GM10266 (cell line): ENCODE measurements around the gene LGR6.

Source experiments
- DNase-seq: peaks from one replicate; pipeline ENCODE4 v3.0.0; 2012; ENCODE audit errors: extremely low spot score
- TF ChIP-seq, protein P1 (sequence below): IDR thresholded peaks from 2 replicates; pipeline ENCODE4 v1.5.1; 2012; ENCODE audit warnings: mild to moderate bottlenecking, low read depth; ENCODE audit not compliant: control insufficient read depth, insufficient read depth; ENCODE audit errors: missing control alignments

The LGR6 gene

GRCh38 chr1:202241376-202242079 is 47.9 kb downstream of the LGR6 start:
- TF ChIP-seq, protein P1, sequence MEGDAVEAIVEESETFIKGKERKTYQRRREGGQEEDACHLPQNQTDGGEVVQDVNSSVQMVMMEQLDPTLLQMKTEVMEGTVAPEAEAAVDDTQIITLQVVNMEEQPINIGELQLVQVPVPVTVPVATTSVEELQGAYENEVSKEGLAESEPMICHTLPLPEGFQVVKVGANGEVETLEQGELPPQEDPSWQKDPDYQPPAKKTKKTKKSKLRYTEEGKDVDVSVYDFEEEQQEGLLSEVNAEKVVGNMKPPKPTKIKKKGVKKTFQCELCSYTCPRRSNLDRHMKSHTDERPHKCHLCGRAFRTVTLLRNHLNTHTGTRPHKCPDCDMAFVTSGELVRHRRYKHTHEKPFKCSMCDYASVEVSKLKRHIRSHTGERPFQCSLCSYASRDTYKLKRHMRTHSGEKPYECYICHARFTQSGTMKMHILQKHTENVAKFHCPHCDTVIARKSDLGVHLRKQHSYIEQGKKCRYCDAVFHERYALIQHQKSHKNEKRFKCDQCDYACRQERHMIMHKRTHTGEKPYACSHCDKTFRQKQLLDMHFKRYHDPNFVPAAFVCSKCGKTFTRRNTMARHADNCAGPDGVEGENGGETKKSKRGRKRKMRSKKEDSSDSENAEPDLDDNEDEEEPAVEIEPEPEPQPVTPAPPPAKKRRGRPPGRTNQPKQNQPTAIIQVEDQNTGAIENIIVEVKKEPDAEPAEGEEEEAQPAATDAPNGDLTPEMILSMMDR: no peak
- DNase-seq: no peak

GRCh38 chr1:202242080-202242419 is 48.5 kb downstream of the LGR6 start:
- TF ChIP-seq, protein P1: no peak
- DNase-seq: no peak

GRCh38 chr1:202243006-202243405 is 49.4 kb downstream of the LGR6 start:
- no peak for DNase-seq
- TF ChIP-seq, protein P1: no peak

- DNase-seq: no peak
- TF ChIP-seq, protein P1: no peak
These were observed 51.3 kb downstream of the LGR6 start for GRCh38 chr1:202244841-202245261.

GRCh38 chr1:202245391-202245790 is 51.8 kb downstream of the LGR6 start:
- TF ChIP-seq, protein P1: no peak
- DNase-seq: no peak

- TF ChIP-seq, protein P1: no peak
- DNase-seq: no peak
These were observed 53.5 kb downstream of the LGR6 start for GRCh38 chr1:202247104-202247503.

DNA sequence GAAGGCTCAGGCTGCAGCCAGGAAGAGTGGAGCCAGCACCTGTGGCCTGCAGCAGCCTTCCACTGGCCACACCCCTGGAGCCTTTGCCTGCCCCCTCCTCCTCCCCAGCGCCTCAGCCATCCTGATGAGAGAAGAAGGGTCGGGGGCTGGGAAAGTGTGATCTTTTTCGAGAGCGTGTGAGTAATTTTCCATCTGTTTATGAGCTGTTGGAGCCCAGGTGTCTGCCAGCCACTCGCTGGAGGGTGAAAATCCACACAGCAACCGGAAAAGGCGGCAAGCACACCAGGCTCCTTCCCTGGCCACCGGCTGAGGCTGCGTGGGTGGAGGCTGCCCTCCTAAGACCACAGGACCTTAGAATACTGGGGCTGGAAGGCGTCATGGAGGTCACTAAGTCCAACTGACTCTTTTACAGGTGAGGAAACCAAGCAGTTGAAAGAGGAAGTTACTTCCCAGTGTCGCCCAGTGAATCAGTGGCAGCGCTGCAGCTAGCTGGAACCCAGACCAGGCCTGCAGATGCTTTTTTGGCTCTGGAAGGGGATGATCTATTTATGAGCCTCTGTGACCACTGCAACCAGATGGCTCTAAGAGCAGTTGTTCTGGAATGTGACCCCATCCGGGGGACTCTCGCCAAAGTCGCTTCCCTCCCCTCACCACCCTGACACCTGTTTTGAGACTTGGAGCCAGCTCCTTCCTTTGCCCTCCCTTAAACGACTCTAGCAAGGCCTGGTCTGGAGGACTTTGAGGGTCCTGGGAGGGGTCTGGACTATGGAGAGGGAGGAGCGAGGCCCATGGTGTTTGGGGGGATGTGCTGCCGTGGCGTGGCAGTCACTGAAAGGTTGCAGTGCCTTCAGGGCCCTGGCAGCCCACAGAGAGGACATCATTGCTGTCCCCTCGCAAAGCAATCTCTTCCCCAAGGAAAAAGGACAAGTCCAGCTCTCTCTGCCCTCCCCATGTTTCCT is 54.5 kb downstream of the LGR6 start:
- no peak for DNase-seq
- TF ChIP-seq, protein P1: no peak
